GM21360 (cell line): ENCODE measurements around the gene REN.

Experiments
- ATAC-seq: cut with Tn5 transposase; IDR thresholded peaks from one replicate; pipeline ENCODE4 v1.9.1; 2021; ENCODE audit warnings: mild to moderate bottlenecking, moderate library complexity; ENCODE audit not compliant: unreplicated experiment

The REN gene

GRCh38 chr1:204112876-204113730, 53.0 kb downstream of the REN start:
- no peak for ATAC-seq

- no peak for ATAC-seq
Measured at GRCh38 chr1:204110894-204111633, 55.1 kb downstream of the REN start.

GRCh38 chr1:204108312-204109141, 57.6 kb downstream of the REN start:
- no peak for ATAC-seq

GRCh38 chr1:204107892-204108291, 58.2 kb downstream of the REN start:
- ATAC-seq = no peak

- no peak for ATAC-seq
Measured at GRCh38 chr1:204106825-204107224, 59.3 kb downstream of the REN start.

- ATAC-seq = no peak
Measured at GRCh38 chr1:204105131-204105515, 61.0 kb downstream of the REN start.
